H1 (cell line): ENCODE results near the gene PARK7. TPM values are rescaled to one million over a fixed set of nuclear protein-coding genes. Genes with fewer than 3 reads are reported as not detected.

Experiments used
- ASH2L ChIP-seq: fragments of 200-600, 300-600 bp; sonication (generic); IDR thresholded peaks from one replicate; pipeline ENCODE4 v1.7.1; 2017; ENCODE audit warnings: low read length
- BACH1 ChIP-seq: IDR thresholded peaks from 2 replicates; pipeline ENCODE4 v1.6.1; 2012; ENCODE audit warnings: low read length, improper control_type of control experiment
- CHD7 ChIP-seq: fragments of 300-600 bp; sonication (generic); IDR thresholded peaks from 2 replicates; pipeline ENCODE4 v1.7.1; 2012; ENCODE audit warnings: low read length, moderate library complexity, mild to moderate bottlenecking, inconsistent platforms; ENCODE audit not compliant: insufficient replicate concordance
- CTBP2 ChIP-seq: IDR thresholded peaks from 2 replicates; pipeline ENCODE4 v1.7.0; 2011; ENCODE audit warnings: borderline replicate concordance, mild to moderate bottlenecking, moderate library complexity, mixed read lengths, low read length; ENCODE audit not compliant: insufficient read depth, insufficient read length
- HDAC2 ChIP-seq, 2 experiments: fragments of 300-600 bp in 1 of 2; sonication (generic) in 1 of 2; IDR thresholded peaks; 2 replicates each; pipeline ENCODE4 v1.6.1; 2011 to 2012; ENCODE audit warnings: low read depth in 2 of 2, low read length in 2 of 2, mild to moderate bottlenecking in 2 of 2, moderate library complexity in 2 of 2, borderline replicate concordance in 1 of 2, inconsistent platforms in 1 of 2
- NRF1 ChIP-seq: IDR thresholded peaks from 2 replicates; pipeline ENCODE4 v1.6.1; 2011; ENCODE audit warnings: mild to moderate bottlenecking, low read depth, low read length, improper control_type of control experiment
- POLR2A ChIP-seq, 2 experiments: IDR thresholded peaks; 1 replicate in 1 of 2; 2 replicates in 1 of 2; pipeline ENCODE4 v1.6.1; 2011; ENCODE audit warnings: low read depth in 2 of 2, low read length in 2 of 2, mild to moderate bottlenecking in 2 of 2; ENCODE audit errors: control extremely low read depth in 1 of 2
- SP1 ChIP-seq: IDR thresholded peaks from 2 replicates; pipeline ENCODE4 v1.6.1; 2011; ENCODE audit warnings: low read depth, low read length
- SP2 ChIP-seq: IDR thresholded peaks from 2 replicates; pipeline ENCODE4 v1.6.1; 2012; ENCODE audit warnings: mild to moderate bottlenecking, low read length, inconsistent platforms
- TAF7 ChIP-seq: optimal IDR thresholded peaks from 2 replicates; pipeline ENCODE3; 2011; ENCODE audit warnings: low read depth, mild to moderate bottlenecking, inconsistent platforms, low read length, moderate library complexity, borderline replicate concordance
- polyA plus RNA-seq, 7 experiments: library from polyadenylated mRNA; depleted of rRNA in 3 of 7; stranded (reverse) in 5 of 7; unstranded in 2 of 7; fragments of >200 nt in 5 of 7; fragments of 200-250 nt in 2 of 7; gene quantifications; 1 replicate in 5 of 7; 2 replicates in 1 of 7; 4 replicates in 1 of 7; pipeline versions ENCODE4 v1.2.1 to v1.2.3, GENCODE V29; 2011 to 2013; ENCODE audit warnings: missing spikeins in 2 of 7, mixed read lengths in 2 of 7
- total RNA-seq: library from RNA; stranded (reverse); fragmentation: NEBNext Ultra II Directional; extraction: Animal tissue kit (Norgen Biotek cat#: 25700); gene quantifications from 2 replicates; pipeline ENCODE4 v1.2.1, GENCODE V29; 2021

The PARK7 gene
- total and polyA plus RNA-seq, 2 of the 8 experiments (the other 6 are each of a cell fraction or from before 2014, with no cell fraction given) = 206 to 383 TPM

DNA sequence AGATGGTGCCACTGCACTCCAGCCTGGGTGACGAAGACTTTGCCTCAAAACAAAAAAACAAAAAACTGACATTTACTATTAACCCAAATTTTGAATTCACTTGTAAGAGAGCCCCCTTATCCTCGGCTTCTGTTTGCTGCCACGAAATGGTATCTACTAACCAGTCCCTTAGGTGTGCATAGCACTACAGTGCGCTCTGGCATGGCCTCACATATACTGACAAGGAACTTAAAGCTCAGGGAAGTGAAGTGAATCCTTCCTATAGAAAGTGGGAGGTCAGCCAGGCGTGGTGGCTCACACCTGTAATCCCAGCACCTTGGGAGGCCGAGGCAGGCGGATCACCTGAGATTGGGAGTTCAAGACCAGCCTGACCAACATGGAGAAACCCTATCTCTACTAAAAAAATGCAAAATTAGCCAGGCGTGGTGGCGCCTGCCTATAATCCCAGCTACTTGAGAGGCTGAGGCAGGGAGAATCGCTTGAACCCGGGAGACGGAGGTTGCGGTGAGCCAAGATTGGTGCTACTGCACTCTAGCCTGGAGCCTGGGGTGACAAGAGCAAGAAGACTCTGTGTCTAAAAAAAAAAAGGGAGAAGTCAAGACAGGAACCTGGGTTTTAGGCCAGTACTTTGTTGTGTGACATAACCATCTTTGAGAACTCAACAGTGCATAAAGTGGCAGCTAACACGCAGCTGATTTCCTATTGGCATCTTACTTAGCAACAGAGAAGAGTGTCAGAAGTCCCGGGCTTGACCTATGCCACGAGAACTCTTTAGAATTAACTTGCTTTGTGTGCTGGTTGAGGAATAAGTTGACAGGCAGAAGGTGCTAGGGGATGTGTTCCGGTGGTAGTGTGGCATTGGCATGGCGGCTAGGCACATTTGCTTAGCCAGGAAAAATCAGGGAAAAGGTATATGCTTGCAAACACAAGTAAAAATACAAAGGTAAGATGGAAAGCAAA, 47.8 kb downstream of the PARK7 start (continued):
- TF ChIP-seq CHD7 = no peak
- no peak for TF ChIP-seq HDAC2 (IDR thresholded peaks at IDR 0.05; ENCODE audit: borderline replicate concordance in 1 of 2, low read depth in 2 of 2, low read length in 2 of 2)
- no peak for TF ChIP-seq TAF7
- no peak for TF ChIP-seq SP1
- TF ChIP-seq BACH1 = no peak
- no peak for TF ChIP-seq NRF1
- TF ChIP-seq CTBP2 = no peak
- TF ChIP-seq SP2 = no peak
- no peak for TF ChIP-seq POLR2A (IDR thresholded peaks at IDR 0.05; ENCODE audit: control extremely low read depth in 1 of 2, low read depth in 2 of 2, low read length in 2 of 2)
- no peak for TF ChIP-seq ASH2L
